Measurements from ENCODE around the gene GPC6. TPM values are rescaled to one million over a fixed set of nuclear protein-coding genes. Genes with fewer than 3 reads are reported as not detected.

Gene GPC6
- polyA plus RNA-seq, 1 of the 3 experiments (the other 2 are of a cell fraction), result 6.7 TPM

DNA sequence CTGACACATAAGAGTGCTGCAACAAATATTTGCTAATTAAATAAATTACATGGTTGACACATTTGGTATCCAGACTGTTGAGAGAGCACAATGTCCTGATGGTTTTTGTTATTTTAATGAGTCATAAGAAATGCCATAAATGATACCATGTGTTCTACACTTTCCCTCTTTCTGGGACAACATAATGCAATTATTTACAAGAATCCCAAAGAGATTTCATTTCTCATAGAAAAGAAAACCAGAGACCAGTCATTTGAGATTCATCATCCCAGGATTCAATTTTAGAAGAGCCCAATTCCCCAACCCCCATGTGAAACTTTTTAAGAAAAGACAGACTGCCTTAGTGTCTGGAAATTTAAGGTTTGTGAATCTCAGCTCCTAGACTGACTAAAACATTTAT lies 853.3 kb downstream of the GPC6 start:
- TF ChIP-seq, protein P1, sequence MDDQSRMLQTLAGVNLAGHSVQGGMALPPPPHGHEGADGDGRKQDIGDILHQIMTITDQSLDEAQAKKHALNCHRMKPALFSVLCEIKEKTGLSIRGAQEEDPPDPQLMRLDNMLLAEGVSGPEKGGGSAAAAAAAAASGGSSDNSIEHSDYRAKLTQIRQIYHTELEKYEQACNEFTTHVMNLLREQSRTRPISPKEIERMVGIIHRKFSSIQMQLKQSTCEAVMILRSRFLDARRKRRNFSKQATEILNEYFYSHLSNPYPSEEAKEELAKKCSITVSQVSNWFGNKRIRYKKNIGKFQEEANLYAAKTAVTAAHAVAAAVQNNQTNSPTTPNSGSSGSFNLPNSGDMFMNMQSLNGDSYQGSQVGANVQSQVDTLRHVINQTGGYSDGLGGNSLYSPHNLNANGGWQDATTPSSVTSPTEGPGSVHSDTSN (IDR thresholded peaks at IDR 0.05), result peak; percentile 51
- no peak for TF ChIP-seq FOXM1 (IDR thresholded peaks at IDR 0.05; ENCODE audit: low read depth)
- TF ChIP-seq, protein P2, sequence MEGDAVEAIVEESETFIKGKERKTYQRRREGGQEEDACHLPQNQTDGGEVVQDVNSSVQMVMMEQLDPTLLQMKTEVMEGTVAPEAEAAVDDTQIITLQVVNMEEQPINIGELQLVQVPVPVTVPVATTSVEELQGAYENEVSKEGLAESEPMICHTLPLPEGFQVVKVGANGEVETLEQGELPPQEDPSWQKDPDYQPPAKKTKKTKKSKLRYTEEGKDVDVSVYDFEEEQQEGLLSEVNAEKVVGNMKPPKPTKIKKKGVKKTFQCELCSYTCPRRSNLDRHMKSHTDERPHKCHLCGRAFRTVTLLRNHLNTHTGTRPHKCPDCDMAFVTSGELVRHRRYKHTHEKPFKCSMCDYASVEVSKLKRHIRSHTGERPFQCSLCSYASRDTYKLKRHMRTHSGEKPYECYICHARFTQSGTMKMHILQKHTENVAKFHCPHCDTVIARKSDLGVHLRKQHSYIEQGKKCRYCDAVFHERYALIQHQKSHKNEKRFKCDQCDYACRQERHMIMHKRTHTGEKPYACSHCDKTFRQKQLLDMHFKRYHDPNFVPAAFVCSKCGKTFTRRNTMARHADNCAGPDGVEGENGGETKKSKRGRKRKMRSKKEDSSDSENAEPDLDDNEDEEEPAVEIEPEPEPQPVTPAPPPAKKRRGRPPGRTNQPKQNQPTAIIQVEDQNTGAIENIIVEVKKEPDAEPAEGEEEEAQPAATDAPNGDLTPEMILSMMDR (IDR thresholded peaks at IDR 0.05), result no peak
- TF ChIP-seq, protein P3, sequence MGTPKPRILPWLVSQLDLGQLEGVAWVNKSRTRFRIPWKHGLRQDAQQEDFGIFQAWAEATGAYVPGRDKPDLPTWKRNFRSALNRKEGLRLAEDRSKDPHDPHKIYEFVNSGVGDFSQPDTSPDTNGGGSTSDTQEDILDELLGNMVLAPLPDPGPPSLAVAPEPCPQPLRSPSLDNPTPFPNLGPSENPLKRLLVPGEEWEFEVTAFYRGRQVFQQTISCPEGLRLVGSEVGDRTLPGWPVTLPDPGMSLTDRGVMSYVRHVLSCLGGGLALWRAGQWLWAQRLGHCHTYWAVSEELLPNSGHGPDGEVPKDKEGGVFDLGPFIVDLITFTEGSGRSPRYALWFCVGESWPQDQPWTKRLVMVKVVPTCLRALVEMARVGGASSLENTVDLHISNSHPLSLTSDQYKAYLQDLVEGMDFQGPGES (IDR thresholded peaks at IDR 0.05; ENCODE audit: low read depth, low read length), result no peak
- peak; percentile 54; the same call in 1 of the 2 replicates for TF ChIP-seq FOSL2 (IDR thresholded peaks at IDR 0.05; ENCODE audit: borderline replicate concordance, low read depth)
- TF ChIP-seq TAF1 (IDR thresholded peaks at IDR 0.05; ENCODE audit: borderline replicate concordance, low read depth, low read length), result no peak
- peak; percentile 62 for TF ChIP-seq JUND (IDR thresholded peaks at IDR 0.05)
- TF ChIP-seq POLR2AphosphoS5 (IDR thresholded peaks at IDR 0.05; ENCODE audit: low read depth, low read length), result peak; percentile 36; the same call in 1 of the 2 replicates
- TF ChIP-seq, protein P4, sequence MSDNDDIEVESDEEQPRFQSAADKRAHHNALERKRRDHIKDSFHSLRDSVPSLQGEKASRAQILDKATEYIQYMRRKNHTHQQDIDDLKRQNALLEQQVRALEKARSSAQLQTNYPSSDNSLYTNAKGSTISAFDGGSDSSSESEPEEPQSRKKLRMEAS (IDR thresholded peaks at IDR 0.05; ENCODE audit: low read depth), result no peak
- TF ChIP-seq, protein P5, sequence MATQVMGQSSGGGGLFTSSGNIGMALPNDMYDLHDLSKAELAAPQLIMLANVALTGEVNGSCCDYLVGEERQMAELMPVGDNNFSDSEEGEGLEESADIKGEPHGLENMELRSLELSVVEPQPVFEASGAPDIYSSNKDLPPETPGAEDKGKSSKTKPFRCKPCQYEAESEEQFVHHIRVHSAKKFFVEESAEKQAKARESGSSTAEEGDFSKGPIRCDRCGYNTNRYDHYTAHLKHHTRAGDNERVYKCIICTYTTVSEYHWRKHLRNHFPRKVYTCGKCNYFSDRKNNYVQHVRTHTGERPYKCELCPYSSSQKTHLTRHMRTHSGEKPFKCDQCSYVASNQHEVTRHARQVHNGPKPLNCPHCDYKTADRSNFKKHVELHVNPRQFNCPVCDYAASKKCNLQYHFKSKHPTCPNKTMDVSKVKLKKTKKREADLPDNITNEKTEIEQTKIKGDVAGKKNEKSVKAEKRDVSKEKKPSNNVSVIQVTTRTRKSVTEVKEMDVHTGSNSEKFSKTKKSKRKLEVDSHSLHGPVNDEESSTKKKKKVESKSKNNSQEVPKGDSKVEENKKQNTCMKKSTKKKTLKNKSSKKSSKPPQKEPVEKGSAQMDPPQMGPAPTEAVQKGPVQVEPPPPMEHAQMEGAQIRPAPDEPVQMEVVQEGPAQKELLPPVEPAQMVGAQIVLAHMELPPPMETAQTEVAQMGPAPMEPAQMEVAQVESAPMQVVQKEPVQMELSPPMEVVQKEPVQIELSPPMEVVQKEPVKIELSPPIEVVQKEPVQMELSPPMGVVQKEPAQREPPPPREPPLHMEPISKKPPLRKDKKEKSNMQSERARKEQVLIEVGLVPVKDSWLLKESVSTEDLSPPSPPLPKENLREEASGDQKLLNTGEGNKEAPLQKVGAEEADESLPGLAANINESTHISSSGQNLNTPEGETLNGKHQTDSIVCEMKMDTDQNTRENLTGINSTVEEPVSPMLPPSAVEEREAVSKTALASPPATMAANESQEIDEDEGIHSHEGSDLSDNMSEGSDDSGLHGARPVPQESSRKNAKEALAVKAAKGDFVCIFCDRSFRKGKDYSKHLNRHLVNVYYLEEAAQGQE (IDR thresholded peaks at IDR 0.05; ENCODE audit: low read depth, low read length), result no peak
- TF ChIP-seq RCOR1 (IDR thresholded peaks at IDR 0.05; ENCODE audit: low read length), result no peak
- no peak for TF ChIP-seq GATA2 (CRISPR knock-in tag; IDR thresholded peaks at IDR 0.05)
- TF ChIP-seq EP300 (IDR thresholded peaks at IDR 0.05; ENCODE audit: borderline replicate concordance in 1 of 2, low read depth in 1 of 2, low read length in 1 of 2), result peak; percentile 19 to 58; a peak in 3 of 4 replicates
- peak; percentile 92 for TF ChIP-seq TCF12 (IDR thresholded peaks at IDR 0.05)
- POLR2A ChIA-PET, result no interaction called here
- Histone ChIP-seq H3K79me2 (ENCODE audit: insufficient read depth) (no peaks in the 10 kb centered on the region), H3K4me3 (ENCODE audit: low read depth in 2 of 2, low read length in 1 of 2) (no peak overlapping the region), H3K36me3 (replicated peaks in 1 of 2; ENCODE audit: control insufficient read depth in 1 of 2, insufficient read depth in 2 of 2, low read length in 1 of 2) (no peaks in the 10 kb centered on the region), H3K9me2 (no peaks in the 10 kb centered on the region), H3K9me3 (0 out of 2 replicates have a peak, but pooled peaks cover 9% of the 10 kb centered on the region), H3K27me3 (ENCODE audit: insufficient read depth) (no peaks in the 10 kb centered on the region), H3K27ac (ENCODE audit: low read depth in 2 of 2, low read length in 1 of 2) (peak overlapping the region; percentile 48 to 71; a peak in 3 of 4 replicates), H3K4me2 (no peak overlapping the region), H3K4me1 (ENCODE audit: control insufficient read depth in 1 of 2, insufficient read depth in 2 of 2, low read depth in 1 of 2, low read length in 1 of 2) (peaks cover 2 to 12% of the 10 kb centered on the region in 2 experiments), H2AFZ (ENCODE audit: low read depth) (no peak overlapping the region), H3F3A (replicated peaks; ENCODE audit: insufficient read depth) (peaks cover 8% of the 10 kb centered on the region), H3K9ac (no peak overlapping the region), H4K20me1 (ENCODE audit: insufficient read depth) (no peaks in the 10 kb centered on the region)
- DNase-seq, result no peak
- CTCF ChIA-PET, result interaction anchor here (0.6 kb wide), 1 partner anchor 14 kb away, joined by 3 read pairs; no protein-coding TSS in a partner anchor
